ENCODE measurements around the gene IGF1R.
A peak's percentile ranks its signal among the peaks of the same experiment; 100 is the strongest.

Gene IGF1R

DNA sequence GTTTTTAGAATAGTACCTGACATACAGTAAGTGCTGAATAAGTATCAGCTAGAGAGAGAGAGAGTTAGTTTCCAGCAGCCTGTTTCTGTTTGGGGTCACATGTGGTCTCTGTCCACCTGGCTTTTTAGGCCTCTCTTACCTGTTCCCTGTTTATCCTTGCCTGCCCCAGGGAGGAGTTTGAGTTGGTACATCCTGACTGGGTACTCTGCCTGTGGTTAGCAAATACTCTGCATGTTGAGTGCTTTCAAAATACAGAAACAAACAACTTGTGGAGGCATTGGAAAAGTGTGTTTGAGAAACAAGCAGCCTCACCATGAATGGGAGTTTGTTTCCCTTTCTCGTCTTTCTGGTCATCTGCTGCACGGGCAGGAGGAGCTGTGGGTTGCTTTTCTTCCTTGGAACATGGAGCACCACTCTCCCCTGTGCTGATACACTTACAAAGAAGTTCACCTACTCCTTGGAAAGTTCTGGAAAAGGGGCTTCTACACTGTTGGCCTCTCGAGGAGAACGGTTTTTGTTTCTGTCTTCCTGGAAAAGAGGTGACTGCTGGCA lies 193.2 kb downstream of the IGF1R start:
- no peak for DNase-seq

DNA sequence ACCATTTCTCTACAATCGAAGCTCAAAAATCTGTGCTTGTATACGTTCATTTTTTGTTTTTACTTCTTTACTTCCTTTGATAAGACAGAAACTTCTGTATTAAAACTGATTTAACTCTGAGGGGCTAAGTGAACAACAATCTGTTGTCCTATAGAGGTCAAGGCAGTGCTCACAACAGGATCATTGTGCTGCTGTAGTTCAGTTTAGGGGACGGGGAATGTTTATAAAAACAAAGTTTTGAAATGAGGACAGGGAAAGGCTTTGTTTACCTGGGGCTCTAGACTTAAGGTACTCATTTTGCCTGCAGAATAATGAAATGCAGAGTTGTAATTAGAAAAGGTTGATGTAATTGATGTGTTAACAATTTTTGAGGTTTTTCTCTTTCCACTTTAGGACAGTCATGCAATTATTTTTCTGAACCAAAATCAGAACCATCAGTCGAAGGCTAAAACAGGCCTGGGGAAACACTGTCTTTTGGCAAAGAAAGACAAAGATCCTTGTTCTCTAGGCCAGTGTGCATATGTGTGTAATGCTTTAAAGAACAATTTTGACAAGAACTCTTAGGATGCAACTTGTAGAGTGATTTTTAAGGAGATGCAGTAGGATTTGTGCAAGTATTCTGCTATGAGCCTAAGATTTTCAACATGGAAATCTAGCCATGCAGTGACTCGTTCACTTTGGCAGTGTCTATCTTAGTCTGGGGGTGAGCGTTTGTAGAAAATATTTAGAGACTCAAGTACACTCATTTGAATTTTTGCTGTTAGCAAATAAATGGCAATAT lies 194.0 kb downstream of the IGF1R start:
- DNase-seq = no peak

DNA sequence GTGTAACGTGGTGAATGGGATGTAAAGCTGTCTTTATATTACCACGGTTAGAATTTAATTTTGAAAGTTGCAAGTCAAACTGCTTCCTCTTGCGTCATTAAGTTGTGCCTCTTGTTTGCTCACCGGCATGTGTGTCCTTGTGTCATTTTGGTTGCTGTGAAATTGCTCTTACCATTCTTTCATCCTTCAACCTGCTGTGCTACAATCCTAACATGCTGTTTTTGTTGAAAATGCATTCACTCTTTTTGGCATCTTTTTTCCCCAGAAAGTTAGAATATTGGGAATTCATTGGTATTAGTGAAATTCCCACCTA lies 194.6 kb downstream of the IGF1R start:
- DNase-seq = no peak

DNA sequence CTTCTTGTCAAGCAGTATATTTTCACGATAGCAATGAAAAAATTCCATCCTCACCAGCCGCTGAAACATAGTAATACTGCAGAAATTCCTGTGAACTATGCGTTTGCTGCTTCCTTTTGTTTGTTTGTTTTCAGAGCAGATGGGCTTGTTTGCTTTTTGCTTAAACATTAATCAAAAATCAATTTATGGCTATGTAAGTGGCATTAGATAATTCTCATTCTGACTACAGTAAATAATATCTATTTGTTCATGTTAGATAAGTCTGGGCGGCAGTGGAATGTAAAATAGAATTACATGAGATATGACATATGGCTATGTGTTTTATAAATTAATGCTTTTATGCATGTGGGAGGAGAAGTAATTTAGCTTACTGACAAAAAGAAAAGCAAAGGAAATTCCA lies 195.5 kb downstream of the IGF1R start:
- no peak for DNase-seq

DNA sequence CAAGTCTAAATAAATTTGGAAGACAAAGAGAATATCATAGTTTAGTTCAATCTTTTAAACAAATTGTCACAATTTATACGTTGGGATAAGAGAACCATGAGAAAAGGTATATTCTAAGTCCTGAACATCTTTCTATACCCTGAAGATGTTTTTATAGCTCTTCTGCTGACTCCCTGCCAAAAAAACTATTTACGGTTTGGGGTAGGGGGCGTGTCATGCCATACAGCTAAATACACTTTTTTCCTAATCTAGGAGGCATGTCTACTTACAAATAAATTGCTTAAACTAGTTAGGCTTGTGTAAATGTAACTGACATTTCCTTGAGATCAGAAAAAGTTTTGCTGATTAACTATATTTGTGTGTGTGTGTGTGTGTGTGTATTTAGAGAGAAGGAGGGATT lies 195.9 kb downstream of the IGF1R start:
- DNase-seq = no peak

DNA sequence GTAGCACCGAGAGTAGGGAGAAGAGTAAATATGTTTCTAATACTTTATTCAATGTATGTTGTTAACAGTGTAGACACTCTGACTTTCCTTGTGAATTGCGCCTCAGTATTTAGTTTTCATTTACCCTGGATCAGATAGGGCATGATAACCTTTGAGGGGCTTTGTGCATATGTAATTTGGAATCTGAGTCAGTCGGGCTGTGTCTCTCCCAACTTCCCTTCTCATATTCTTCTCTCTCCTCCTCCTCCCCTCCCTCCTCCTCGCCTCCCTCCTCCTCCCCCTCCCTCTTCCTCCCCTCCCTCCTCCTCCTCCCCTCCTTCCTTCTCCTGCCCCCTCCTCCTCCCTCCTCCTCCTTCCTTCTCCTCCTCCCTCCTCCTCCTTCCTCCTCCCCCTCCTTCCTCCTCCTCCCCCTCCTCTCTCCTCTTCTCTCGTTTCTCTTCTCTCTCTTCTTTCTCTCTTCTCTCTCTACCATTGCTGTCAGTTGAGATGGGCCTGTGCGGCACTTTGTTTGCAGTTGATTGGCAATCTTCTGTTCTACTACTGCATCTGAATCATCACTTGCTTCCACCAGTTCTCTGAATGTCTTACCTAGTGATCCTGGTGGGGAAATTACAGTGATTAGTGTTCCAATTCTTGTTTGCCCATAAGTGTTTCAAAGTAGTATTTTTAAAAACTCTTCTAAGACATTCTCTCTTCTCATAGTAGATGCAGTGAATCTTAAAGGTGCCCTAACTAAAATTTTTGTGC lies 197.0 kb downstream of the IGF1R start:
- no peak for DNase-seq

DNA sequence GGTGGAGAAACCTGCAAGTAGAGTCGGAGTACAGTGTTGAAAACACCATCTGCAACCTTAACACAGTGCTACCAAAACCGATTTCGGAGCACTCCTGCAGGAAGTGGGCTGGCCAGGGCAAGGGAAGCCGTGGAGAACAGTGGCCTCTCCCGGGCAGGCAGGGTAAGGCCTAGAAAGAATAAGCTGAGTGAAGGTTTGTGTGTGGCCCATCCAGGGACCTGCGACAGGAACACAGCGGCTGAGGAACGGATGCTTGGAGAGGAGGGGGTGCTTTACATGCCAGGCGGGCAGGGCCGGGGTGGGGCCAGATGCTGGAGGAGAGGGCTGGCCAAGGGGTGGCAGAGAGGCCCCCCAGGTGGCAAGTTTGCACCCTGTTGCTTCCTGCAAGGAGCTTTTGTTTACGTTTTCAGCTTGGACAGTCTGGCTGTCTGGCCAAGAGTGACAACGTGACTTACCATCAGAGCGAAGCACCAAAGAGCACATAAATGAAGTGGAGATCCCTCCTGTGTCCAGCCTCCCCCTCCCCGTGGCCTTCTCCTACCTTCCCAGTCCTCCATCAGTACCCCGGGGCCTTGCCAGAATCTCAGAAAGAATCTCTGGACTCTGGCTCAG lies 202.7 kb downstream of the IGF1R start:
- DNase-seq = peak; percentile 45 to 50

DNA sequence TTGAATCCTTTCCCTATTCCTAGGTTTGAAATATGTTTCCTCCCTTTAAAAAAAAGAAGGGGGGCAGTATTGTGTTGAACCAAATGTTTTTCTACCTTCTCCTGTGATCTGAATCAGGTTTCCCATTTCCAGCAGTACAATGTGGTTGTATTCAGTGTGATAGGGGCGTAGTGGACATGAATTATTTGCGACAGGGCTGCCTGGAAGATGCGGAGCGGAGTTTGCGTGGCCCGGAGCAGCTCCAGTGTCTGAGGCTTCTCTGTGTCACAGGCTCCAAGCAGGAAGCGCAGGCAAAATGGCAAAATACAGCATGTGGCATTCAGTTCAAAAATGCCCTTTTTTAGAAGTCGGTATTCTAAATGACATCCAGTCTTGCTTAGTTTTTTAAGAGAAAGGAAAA lies 204.8 kb downstream of the IGF1R start:
- DNase-seq = peak; percentile 50 to 55

DNA sequence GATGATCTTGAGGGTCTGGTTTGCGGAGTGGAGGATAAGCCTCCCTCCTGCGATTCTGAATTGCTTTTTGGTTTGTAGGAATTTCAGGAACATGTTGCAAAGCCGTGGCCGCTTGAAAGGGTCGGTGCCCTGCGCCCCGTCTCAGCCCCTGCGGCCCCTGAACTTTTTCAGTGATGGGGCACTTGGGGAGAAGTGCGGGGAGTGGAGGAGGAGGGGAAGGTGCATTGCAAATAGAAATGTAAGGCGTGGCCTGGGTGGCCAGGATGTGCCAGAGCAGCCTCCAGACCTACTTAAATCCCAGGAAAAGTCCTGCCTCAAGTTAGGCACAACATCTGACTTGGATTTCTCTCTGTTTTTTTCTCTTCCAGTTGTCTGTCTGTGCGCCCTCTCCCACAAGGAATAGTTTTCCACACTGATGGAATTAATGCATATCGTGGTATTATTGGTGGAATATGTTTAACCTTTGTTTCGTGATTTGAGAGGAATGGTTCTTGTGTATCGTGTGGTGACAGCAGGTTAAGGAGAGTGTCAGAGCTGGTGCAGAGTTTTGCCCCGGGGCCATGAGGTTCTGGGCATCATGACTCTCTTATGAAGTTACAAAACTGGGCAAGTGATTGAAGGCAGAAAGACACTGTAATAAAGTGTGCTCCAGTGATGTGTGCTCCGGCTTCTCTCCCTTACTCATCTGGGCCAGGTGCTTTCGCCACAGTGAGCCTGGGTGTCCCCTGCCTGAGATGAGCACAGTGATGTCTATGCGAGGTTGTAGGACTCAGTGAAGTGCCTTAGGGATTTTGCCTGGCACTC lies 205.5 kb downstream of the IGF1R start:
- DNase-seq = no peak

DNA sequence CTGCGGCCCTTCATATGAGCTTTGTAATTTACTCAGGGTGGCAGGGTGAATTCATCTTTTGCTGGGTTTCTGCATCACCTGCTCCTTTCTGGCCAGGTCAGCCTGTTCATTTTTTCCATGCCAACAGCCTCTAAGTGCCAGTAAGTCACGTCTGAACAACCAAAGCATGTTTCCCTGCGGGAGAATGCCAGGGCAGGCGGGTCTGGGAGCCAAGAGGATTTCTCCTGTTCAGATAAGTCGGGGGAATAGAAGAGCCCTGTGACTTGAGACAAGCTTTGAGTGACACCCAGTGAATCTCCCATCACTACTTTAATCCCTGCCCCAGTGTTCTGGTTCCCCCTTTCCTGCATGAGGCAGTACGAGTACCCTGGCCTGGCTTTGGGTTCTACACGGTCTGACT lies 206.2 kb downstream of the IGF1R start:
- DNase-seq = no peak

DNA sequence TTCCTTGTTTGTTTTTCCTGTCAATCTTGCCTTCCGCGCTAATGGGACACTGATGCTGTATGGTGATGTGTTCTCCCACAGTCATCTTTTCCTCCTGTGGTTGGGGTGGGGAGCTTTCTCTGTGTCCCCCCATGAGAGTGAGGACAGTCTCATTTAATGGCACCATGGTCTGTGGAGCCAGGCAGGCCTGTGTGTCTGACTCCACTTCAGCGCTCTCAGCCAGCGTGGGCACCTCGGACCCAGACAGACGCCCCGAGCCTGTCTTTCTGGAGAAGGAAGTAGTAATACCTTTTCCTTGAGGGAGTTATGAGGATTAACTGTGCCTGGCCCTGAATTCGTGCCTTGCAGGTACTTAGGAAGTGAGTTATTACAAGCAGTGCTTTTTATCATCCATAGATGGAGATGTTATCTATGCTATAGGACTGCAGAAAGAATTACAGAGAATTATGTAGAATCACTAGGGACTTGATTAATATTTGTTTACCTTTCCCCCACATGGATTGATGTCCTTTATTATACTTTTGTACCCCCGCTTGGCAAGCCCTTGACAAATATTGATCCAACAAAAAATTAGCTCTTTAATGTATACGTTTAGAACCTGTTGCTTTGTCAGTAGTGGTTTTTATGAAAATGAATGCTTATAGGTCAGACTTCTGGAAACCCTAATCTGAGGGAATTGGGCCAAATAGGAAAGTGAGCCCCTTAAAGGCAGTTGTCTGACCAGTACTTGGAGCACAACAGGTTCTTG lies 206.9 kb downstream of the IGF1R start:
- no peak for DNase-seq

DNA sequence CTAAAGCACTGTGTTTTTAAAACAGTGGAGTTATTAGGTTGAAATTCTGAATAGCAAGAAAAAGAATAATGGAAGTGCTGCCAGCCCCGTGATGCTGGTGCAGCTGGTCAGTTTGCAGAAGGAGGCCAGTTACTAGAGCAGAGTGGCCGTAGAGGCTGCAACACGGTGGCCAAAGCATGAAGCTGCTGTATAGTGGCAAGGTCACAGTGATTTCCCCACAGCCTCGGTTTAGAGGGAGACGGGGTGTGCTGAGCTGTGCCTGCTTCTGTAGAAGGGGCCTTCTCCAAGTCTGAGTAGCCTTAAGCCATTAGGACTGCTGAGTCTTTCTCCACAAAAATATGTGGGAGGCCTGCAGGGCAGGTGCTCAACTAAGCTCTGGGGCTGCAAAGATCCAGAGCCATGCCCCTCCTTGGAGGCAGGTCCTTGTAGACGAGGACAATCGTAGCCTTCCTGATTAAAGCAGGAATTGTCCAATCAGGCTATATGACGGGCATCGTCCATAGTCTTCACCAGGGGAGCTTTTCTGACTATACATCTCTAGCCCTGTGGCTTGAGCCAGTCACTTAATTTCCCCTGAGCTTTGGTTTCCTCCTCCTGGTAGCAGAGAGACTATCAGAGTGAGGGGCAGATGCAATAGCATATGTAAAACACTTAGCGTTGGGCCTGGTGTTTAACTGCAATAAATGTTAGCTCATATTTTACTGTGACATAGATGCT lies 207.6 kb downstream of the IGF1R start:
- DNase-seq = no peak

DNA sequence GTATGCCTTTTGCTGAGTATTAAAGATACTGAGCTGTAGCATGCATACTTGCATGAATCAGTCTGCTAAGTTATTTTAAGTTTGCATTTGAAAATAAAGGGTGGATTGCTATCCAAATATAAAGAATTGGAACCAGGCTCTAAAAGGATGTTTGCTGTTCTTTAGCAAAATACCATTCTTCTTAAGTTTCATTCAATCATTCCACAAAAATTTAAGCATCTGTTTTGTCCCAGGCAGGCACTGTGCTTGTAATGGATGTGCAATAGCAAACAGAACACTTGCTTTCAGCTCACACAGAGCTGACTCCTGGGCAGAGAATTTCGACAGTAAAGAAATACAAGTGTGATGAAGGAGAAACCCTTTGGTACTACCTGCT lies 208.2 kb downstream of the IGF1R start:
- DNase-seq = no peak

DNA sequence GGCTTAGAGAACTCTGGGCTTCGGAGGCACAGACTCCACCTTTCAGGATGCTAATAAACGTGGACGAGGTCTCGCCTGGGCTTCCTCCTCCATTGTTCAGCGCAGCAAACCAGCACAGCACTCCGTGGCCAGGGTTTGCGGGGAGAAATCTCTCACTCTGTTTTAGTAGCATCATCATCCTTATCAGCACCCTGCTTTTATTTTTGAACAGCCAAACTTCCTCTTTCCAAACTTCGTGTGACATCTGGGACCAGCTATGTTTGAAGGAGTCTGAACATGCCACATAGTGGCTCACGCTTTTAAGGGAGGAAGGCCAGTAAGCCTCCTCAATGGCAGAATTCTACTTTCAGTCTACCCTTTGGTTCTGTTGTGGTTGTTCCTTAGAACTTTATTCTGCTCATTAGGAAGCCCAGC lies 210.3 kb downstream of the IGF1R start:
- no peak for DNase-seq

DNA sequence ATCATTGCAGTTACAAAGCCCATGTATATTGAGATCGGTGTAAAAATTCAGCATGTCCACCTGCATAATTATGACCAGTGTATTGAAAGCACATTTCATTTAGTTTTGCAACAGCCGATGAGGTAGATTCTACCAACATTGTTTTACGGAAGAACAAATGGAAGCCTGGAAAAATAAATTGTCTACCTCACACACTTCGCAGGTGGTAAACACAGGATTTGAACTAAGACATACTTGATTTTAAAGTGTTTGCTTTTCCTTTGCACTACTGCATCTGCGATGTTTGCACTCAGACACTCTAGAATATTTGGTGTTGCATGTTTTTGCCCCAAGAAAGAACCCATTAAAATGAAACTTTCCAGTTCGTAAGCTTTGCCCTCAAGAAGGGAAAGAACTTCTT lies 210.8 kb downstream of the IGF1R start:
- no peak for DNase-seq

DNA sequence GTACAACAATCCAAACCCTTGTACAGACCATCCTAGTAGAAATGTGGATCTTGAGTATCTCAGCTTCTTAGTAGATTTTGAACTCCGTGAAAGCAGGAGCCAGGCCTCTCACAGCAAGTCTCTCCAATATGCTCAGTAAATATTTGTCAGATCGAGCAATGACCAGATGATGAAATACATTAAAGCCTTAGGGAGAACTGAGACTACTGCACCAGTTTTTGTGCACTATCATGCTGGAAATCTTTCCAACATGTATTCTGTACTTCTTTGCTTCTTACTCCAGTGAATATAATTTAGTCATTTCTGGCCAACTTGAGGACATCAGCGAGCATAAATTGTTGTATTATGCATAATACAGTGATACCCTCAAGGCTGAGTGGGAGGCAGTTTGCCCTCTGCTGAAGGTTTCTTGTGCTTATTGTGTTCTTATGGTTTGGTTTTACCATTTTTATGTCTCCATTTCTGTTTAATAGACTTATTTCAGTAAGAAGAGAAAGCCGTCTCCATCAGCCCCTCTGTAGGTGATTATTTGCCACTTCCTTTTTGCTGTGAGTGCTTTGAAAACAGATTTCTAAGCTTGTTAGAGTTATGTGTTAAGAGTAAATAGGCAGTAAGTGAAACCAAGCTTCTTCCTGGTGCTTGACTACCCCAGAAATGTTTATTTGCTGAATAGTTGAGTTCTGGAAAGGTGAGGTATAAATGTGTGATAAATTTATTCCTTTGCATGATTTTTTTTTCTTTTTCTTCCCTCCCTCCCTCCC lies 212.1 kb downstream of the IGF1R start:
- no peak for DNase-seq

DNA sequence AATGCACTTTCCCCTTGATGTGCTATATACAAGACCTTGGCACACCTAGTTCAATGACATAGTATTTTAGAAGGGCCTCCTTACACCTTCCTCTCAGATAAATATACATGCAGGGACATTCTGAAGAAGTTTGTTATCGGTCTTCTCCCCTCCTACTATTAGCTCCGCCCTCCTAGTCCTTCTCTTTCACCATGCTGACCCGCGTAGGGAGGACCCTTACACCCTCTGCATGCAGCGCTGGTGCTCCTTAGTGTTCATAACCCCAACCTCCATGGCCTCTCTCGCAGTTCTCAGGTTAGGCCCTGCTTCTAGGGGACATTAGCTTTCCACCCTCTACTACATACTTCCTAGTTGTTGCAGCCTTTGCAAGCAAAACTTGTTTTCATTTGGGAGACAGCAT lies 212.8 kb downstream of the IGF1R start:
- DNase-seq = no peak

DNA sequence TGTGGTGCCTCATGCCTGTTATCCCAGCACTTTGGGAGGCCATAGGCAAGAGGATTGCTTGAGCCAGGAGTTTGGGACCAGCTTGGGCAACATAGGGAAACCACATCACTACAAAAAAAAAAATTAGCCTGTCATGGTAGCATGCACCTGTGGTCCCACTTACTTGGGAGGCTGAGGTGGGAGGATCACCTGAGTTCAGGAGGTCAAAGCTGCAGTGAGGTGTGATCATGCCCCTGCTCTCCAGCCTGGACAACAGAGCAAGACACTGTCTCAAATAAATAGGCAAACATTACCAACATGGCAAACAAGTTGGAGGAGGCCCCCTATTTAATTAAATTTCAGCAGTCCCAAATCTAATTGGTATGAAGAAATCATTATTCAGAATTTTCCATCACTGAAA lies 215.6 kb downstream of the IGF1R start:
- no peak for DNase-seq

DNA sequence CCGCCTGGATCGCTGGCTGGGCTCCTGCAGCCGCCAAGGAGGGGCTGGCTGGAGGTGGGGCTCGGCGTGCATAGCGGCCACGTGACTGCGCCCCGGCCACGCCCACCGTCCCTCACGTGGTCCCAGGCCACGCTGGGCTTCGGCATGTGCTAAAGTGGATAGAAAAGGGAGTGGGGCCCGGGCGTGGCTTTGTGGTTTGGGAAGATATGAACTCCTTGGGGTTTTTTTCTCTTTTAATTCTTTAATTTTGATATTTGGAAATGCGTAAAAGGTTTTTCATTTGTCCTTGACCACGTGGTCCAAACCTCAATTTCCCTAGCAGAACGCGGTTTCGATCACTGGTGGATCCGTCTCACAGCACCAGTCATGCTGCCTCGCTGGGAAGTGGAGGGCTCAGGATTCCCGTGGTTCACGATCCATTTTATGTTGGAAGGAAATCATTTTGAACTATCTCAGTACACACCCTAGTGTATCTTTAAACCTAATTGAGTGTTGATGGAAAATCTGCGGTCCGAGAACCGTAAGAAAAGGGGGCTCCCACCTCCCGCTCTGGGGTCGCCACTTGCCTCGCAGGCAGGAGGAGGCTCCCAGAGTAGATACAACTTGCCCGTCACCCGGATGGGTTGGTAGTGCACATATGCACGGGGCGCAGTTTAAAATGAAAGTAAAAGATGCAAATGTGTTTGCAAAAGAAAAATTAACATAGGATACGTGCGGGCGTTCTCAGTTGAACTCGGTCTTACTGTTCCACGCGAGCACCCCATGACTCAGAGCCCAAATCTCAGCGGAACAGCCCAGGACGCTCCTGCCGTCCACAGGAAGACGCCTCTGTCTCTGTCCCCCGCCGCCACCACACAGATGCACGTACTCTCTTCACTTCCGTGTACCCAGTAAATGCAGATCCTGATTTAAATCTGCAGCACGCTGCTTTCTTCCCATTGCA lies 217.3 kb downstream of the IGF1R start:
- peak; percentile 62 to 71 for DNase-seq

DNA sequence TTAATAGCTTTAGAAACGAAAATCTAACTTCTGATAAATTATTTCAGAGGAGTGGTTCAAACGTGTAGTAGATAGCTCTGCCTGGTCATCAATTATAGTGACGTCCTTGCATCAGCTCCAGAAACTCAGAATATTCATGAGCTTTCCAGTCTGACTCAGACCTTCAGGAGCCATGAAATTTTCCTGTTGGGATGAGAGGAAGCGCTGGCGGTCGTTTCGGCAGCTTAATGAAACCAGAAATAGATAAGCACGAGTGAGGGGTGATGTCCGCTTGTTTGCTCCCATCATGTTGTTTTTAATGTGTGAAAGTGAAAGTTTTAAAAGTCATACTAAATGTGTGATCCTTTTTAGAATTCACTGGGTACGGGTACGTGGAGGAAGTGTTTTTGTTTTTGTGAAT lies 218.2 kb downstream of the IGF1R start:
- no peak for DNase-seq

Measured in activated CD4-positive, alpha-beta T cell treated with anti-CD3 and anti-CD28 coated beads, Interleukin-2, amount 50 U/mL, for 4 hours (primary cell).